Measurements from ENCODE around the gene SND1.

The SND1 gene

DNA sequence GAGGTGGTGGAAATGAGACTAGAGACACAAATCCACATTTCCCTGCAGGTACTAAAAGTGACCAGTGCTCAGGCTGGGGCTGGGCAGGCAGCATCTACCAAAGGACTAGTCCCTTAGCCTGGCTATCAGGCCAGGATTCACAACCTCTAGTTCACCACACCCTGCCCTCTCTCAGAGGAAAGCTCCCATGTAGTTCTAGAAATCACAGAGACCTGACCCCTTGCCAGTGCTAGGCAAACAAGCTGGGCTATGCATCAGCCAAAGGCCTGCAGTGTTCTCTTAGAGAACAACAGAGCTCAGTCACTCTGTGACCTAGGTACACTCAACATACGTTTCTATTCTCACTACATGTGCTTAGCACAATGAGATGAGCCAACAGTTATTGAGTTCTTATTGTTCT lies 405.9 kb downstream of the SND1 start:
- DNase-seq, result no peak

- DNase-seq, result no peak
Observed at GRCh38 chr7:128059143-128059988, 407.4 kb downstream of the SND1 start.

DNA sequence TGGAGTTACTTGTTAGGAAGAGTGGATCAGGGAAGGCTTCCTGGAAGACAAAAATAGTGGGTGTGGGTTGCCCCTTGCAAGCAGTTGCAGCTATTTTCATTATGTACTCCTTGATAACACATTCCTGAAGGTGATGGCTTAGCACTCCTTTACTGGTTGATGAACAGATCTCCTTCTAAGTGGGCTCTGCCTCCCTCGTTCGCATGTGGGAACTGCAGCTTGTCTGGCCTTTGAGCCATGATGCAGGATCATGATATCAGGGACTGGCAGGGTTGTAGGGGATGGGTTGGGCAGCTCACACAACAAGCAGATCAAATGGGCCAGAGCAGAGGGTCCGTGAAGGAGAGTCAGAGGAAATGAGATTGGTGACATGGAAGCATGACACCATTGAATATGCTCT lies 408.0 kb downstream of the SND1 start:
- DNase-seq, result no peak

- DNase-seq, result no peak
Observed at GRCh38 chr7:128063088-128063487, 411.1 kb downstream of the SND1 start.

DNA sequence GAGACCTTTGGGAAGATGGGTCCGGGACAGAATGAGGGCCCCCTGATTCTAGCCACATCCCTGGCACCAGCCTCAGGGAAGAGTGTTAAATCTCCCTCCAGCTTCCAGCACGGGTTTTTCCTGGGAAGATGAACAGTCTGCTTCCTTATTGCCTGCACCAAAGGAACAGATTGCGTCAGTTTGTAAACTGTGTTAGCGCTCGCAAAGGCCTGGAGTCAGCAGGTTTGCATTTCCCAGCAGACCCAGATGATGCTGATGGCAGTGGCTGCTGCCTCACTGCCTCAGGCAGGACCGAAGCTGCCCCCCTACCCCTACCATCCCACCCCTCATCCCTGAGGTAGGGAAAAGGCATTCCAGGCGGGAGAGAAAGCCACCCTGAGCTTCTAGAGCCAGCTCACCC lies 413.9 kb downstream of the SND1 start:
- DNase-seq, result no peak

DNA sequence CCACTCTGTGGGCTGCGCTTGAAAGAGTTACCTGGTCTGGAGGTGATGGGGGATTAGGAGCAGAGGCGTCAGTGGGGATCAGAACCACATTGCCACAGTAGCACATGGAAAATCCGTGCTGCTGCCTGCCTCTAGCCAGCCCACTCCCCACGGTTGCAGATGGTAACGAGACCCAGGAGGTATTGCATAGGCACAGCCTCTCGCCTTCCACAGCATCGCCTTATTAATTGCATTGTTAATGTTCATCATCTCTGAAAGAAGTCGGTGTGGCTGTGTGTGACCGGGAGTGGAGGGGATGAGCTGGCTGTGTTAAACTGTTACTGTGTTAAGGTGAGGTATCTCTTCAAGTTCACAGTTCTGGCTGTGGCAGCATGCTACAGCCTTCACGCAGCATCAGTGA lies 414.4 kb downstream of the SND1 start:
- DNase-seq, result no peak

GRCh38 chr7:128066858-128067257 lies 414.9 kb downstream of the SND1 start:
- no peak for DNase-seq

GRCh38 chr7:128067983-128068382 lies 416.0 kb downstream of the SND1 start:
- DNase-seq, result no peak

DNA sequence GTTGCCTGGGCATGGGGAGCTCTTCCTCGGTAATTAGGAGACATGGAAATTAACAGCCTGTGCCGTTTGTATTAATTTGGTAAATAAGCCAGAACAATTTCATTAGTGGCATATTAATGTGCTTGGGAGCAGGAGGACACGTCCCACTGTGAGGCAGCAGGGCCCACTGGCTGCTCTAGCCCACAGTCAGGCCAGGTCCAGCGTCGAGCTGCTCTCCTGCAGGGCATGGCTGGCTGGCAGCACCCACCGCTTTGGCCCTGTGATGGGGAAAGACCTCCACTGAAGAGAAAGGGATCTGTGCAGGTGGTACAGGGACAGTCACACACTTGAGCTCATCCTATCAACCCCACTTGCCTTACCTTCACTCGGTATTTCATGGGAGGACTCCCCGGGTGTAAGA lies 416.8 kb downstream of the SND1 start:
- no peak for DNase-seq

- DNase-seq, result no peak
Observed at GRCh38 chr7:128069373-128070364, 417.7 kb downstream of the SND1 start.

DNA sequence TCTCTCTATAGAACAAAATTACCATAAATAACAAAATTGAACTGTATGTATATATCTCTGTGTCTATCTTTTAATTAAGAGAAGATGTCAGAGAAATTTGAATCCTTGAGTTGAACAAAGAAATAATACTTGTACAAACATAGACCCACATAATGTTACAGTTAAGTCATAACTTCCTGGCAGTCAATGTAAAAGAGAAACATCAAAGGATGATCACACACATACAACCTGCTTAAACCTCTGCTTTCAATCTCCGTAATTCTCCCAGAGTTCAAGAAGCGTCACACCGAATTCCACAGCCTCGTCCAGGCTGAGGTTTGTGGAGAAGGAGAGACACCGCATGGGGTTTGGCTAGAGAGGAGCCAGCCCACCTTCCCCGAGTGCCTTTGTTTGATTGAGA lies 419.4 kb downstream of the SND1 start:
- no peak for DNase-seq

DNA sequence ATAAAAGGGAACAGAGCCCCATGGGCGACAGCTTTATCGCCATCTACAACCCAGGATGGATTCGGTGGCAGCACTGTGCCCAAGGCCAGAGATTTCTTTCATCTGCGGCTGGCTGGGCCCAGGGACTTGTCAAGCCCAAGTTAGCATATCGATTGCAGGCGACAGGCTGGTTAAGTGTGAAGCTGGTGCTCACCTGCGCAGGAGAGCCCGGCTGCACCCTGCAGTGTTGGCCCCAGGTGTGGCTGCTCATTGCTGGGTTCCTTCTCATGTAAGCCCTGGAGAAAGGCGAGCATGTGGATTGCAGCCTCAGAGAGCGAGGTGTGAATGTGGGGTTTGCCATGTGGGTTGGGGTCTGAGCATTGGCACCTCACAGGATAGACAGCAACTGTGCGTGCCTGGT lies 419.8 kb downstream of the SND1 start:
- no peak for DNase-seq

GRCh38 chr7:128073671-128074310 lies 421.8 kb downstream of the SND1 start:
- no peak for DNase-seq

- no peak for DNase-seq
Observed at GRCh38 chr7:128074336-128074735, 422.3 kb downstream of the SND1 start.

DNA sequence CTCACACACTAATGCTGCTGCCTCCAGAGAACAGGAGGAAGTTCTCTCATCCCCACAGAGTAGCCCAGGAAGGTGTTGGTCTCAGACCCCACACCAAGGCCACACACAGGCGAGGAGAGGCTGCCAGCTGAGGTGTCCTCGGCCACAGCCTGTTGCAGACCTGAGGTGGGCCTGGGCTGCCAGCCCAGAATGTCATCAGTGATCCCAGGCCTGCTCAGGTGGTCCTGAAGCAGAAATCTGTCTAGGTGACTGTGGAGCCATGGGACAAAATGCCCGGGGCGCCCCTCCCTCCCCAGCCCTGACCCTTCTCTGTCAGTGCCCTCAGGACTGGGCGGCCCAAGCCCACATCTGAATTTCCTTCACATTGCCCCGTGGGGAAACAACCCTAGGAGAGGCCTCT lies 422.7 kb downstream of the SND1 start:
- DNase-seq, result no peak

DNA sequence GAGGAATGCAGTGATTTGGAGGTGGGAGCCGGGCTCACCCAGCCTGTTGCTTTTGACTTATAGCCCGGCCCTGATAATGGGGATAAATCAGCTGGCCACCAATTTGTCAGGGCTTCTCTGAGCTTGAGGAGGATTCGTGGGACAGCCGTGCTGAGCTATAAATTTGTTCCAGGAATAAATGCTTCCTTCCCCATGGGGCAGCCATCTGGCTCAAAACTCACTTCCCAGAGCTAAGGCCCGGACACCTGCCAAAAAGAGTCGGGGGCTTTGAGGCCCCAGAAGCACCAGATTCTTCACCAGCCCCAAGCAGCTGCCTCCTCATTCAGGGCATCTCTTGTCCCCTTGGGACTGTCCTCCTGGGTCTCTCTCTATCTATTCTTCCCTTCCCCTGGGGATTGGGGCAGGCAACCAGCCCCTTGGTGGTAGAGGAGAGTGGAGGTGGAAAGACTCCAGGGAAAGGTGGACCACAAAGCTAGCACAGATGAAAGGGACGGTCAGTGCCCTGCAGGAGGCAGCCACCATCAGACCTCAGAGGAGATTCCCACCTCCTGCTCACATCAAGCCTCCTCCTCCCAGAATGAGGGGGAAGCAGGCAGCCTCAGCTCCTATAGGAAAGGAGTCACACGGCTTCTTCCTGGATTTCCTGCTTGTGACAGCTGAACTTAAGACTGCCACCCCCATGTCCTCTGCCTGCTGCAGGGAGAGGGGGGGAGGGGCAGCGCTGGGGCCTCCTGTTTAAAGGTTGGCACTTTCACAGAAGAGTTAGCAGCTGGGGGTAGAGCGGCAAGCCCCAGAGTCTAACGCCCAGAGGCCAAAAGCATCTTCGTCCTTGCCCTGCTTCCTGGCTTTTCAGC lies 423.5 kb downstream of the SND1 start:
- DNase-seq, result no peak

GRCh38 chr7:128076196-128076795 lies 424.3 kb downstream of the SND1 start:
- no peak for DNase-seq

- no peak for DNase-seq
Observed at GRCh38 chr7:128076796-128077271, 424.8 kb downstream of the SND1 start.

DNA sequence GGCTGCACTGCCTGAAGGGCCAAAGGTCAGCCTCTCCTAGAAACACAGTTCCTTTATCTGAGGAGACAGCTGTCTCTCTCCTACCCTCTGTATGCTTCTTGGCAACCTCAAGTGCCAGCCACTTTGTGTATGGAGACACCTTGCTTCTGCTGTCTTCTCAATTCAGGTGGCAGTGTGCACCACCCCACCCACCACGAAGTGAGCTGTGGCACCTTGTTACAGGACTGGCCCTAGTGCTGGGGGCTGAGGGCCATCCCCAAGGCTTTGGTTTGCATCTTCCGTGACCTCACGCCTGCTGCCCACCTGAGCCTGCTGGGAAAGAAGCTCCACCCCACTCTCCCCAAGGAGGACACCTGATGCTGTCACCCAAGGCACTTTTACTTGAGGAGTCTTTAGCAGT lies 426.3 kb downstream of the SND1 start:
- no peak for DNase-seq

GRCh38 chr7:128080169-128080568 lies 428.2 kb downstream of the SND1 start:
- no peak for DNase-seq

- no peak for DNase-seq
Observed at GRCh38 chr7:128081351-128081750, 429.4 kb downstream of the SND1 start.

- DNase-seq, result no peak
Observed at GRCh38 chr7:128081808-128082207, 429.8 kb downstream of the SND1 start.

Measured in activated CD8-positive, alpha-beta memory T cell treated with anti-CD3 and anti-CD28 coated beads, Interleukin-2, amount 50 U/mL, for 4 hours (primary cell).